ENCODE results near the gene ALK. TPM values are rescaled to one million over a fixed set of nuclear protein-coding genes. Genes with fewer than 3 reads are reported as not detected.
"Not testable (repeated sequence)": the region's sequence is repeated elsewhere in the genome, so short reads cannot be mapped to it uniquely, and the experiment has no call there.

Gene ALK
- total RNA-seq, 2 donors from 2014 or later = not detected

GRCh38 chr2:29245035-29245741, 676.2 kb downstream of the ALK start:
- not testable (repeated sequence) for H3K4me1 Mint-ChIP-seq (ENCODE audit: low read depth in 2 of 2); ATAC-seq; H3K4me3 Mint-ChIP-seq; H3K27ac Mint-ChIP-seq; DNase-seq (ENCODE audit: low spot score); H3K36me3 Mint-ChIP-seq; H3K9me3 Mint-ChIP-seq
- H3K27me3 Mint-ChIP-seq = peaks cover 0 to 11% of the 10 kb centered on the region in 2 donors

GRCh38 chr2:29242621-29243375, 678.6 kb downstream of the ALK start:
- H3K4me1 Mint-ChIP-seq (ENCODE audit: low read depth in 2 of 2) = no peaks in the 10 kb centered on the region
- H3K4me3 Mint-ChIP-seq = no peak overlapping the region
- no peak overlapping the region for H3K27ac Mint-ChIP-seq
- ATAC-seq (no peak), DNase-seq (ENCODE audit: low spot score) (no peak)
- no peaks in the 10 kb centered on the region for H3K36me3 Mint-ChIP-seq
- H3K27me3 Mint-ChIP-seq = peaks cover under 1 to 11% of the 10 kb centered on the region in 2 donors
- no peaks in the 10 kb centered on the region for H3K9me3 Mint-ChIP-seq

- DNase-seq (ENCODE audit: low spot score) (no peak), ATAC-seq (no peak)
- Mint-ChIP-seq H3K9me3 (no peaks in the 10 kb centered on the region), H3K27me3 (peaks cover 7 to 12% of the 10 kb centered on the region in 2 donors), H3K36me3 (no peaks in the 10 kb centered on the region), H3K4me1 (ENCODE audit: low read depth in 2 of 2) (no peaks in the 10 kb centered on the region), H3K4me3 (no peak overlapping the region), H3K27ac (no peak overlapping the region)
Measured at GRCh38 chr2:29241955-29242565, 679.3 kb downstream of the ALK start.

GRCh38 chr2:29241341-29241740, 680.0 kb downstream of the ALK start:
- Mint-ChIP-seq H3K4me3 (no peak overlapping the region), H3K27ac (no peak overlapping the region), H3K9me3 (no peaks in the 10 kb centered on the region), H3K4me1 (ENCODE audit: low read depth in 2 of 2) (no peaks in the 10 kb centered on the region), H3K27me3 (peaks cover 15 to 19% of the 10 kb centered on the region in 2 donors), H3K36me3 (no peaks in the 10 kb centered on the region)
- DNase-seq (ENCODE audit: low spot score) = no peak
- ATAC-seq = no peak

- Mint-ChIP-seq H3K36me3 (no peaks in the 10 kb centered on the region), H3K4me1 (ENCODE audit: low read depth in 2 of 2) (no peaks in the 10 kb centered on the region), H3K9me3 (no peaks in the 10 kb centered on the region), H3K27ac (no peak overlapping the region), H3K27me3 (peaks cover 16 to 19% of the 10 kb centered on the region in 2 donors), H3K4me3 (no peak overlapping the region)
- ATAC-seq (no peak), DNase-seq (ENCODE audit: low spot score) (no peak)
Measured at GRCh38 chr2:29240601-29241000, 680.8 kb downstream of the ALK start.

GRCh38 chr2:29239209-29239960, 682.0 kb downstream of the ALK start:
- no peak for DNase-seq (ENCODE audit: low spot score)
- Mint-ChIP-seq H3K27ac (no peak overlapping the region), H3K27me3 (peaks cover 16 to 19% of the 10 kb centered on the region in 2 donors), H3K4me3 (no peak overlapping the region), H3K36me3 (no peaks in the 10 kb centered on the region), H3K4me1 (ENCODE audit: low read depth in 2 of 2) (no peaks in the 10 kb centered on the region), H3K9me3 (no peaks in the 10 kb centered on the region)
- ATAC-seq = no peak

- Mint-ChIP-seq H3K9me3 (no peaks in the 10 kb centered on the region), H3K4me3 (no peak overlapping the region), H3K36me3 (no peaks in the 10 kb centered on the region), H3K27me3 (peaks cover 19 to 21% of the 10 kb centered on the region in 2 donors), H3K27ac (no peak overlapping the region), H3K4me1 (ENCODE audit: low read depth in 2 of 2) (no peaks in the 10 kb centered on the region)
- ATAC-seq = no peak
- DNase-seq (ENCODE audit: low spot score) = no peak
Measured at GRCh38 chr2:29238497-29238896, 682.9 kb downstream of the ALK start.

GRCh38 chr2:29236074-29236473, 685.3 kb downstream of the ALK start:
- ATAC-seq (no peak), DNase-seq (ENCODE audit: low spot score) (peak; percentile 57)
- Mint-ChIP-seq H3K27ac (no peak overlapping the region), H3K36me3 (no peaks in the 10 kb centered on the region), H3K4me3 (no peak overlapping the region), H3K4me1 (ENCODE audit: low read depth in 2 of 2) (no peaks in the 10 kb centered on the region), H3K27me3 (peaks cover 14 to 23% of the 10 kb centered on the region in 2 donors), H3K9me3 (no peaks in the 10 kb centered on the region)

- peaks cover 11 to 23% of the 10 kb centered on the region in 2 donors for H3K27me3 Mint-ChIP-seq
- H3K4me3 Mint-ChIP-seq = no peak overlapping the region
- no peaks in the 10 kb centered on the region for H3K36me3 Mint-ChIP-seq
- ATAC-seq = no peak
- DNase-seq (ENCODE audit: low spot score) = no peak
- no peak overlapping the region for H3K27ac Mint-ChIP-seq
- no peaks in the 10 kb centered on the region for H3K9me3 Mint-ChIP-seq
- no peaks in the 10 kb centered on the region for H3K4me1 Mint-ChIP-seq (ENCODE audit: low read depth in 2 of 2)
Measured at GRCh38 chr2:29235411-29235810, 686.0 kb downstream of the ALK start.

GRCh38 chr2:29233428-29233827, 688.0 kb downstream of the ALK start:
- no peak for DNase-seq (ENCODE audit: low spot score)
- ATAC-seq = no peak
- Mint-ChIP-seq H3K9me3 (no peaks in the 10 kb centered on the region), H3K36me3 (no peaks in the 10 kb centered on the region), H3K4me1 (ENCODE audit: low read depth in 2 of 2) (no peaks in the 10 kb centered on the region), H3K27me3 (peaks cover 15 to 23% of the 10 kb centered on the region in 2 donors), H3K4me3 (no peak overlapping the region), H3K27ac (no peak overlapping the region)

- H3K27me3 Mint-ChIP-seq = peaks cover 16% of the 10 kb centered on the region in 2 donors
- H3K36me3 Mint-ChIP-seq = no peaks in the 10 kb centered on the region
- ATAC-seq (no peak), DNase-seq (ENCODE audit: low spot score) (no peak)
- H3K4me3 Mint-ChIP-seq = no peak overlapping the region
- H3K4me1 Mint-ChIP-seq (ENCODE audit: low read depth in 2 of 2) = no peaks in the 10 kb centered on the region
- no peak overlapping the region for H3K27ac Mint-ChIP-seq
- H3K9me3 Mint-ChIP-seq = no peaks in the 10 kb centered on the region
Measured at GRCh38 chr2:29232041-29232440, 689.3 kb downstream of the ALK start.

GRCh38 chr2:29229640-29230039, 691.7 kb downstream of the ALK start:
- Mint-ChIP-seq H3K27ac (no peak overlapping the region), H3K4me3 (no peak overlapping the region)

GRCh38 chr2:29228947-29229346, 692.4 kb downstream of the ALK start:
- H3K27ac Mint-ChIP-seq = no peak overlapping the region
- H3K4me1 Mint-ChIP-seq (ENCODE audit: low read depth in 2 of 2) = no peaks in the 10 kb centered on the region
- no peak for DNase-seq (ENCODE audit: low spot score)
- no peaks in the 10 kb centered on the region for H3K36me3 Mint-ChIP-seq
- no peak overlapping the region for H3K4me3 Mint-ChIP-seq
- H3K9me3 Mint-ChIP-seq = no peaks in the 10 kb centered on the region
- H3K27me3 Mint-ChIP-seq = peaks cover 7 to 17% of the 10 kb centered on the region in 2 donors
- ATAC-seq = no peak

More at GRCh38 chr2:29229640-29230039, 691.7 kb downstream of the ALK start:
- DNase-seq (ENCODE audit: low spot score) (no peak), ATAC-seq (no peak)
- Mint-ChIP-seq H3K27me3 (peaks cover 8 to 17% of the 10 kb centered on the region in 2 donors), H3K36me3 (no peaks in the 10 kb centered on the region), H3K4me1 (ENCODE audit: low read depth in 2 of 2) (no peaks in the 10 kb centered on the region), H3K9me3 (no peaks in the 10 kb centered on the region)

Measured in natural killer cell treated with Interleukin-12 subunit alpha and Interleukin-12 subunit beta and Interleukin-15 and Interleukin-18, amount 100 ng/mL, for 72 hours (primary cell).